KMS-11 (cell line): ENCODE results near the gene PPP1R12B.

Experiments
- H2AFZ ChIP-seq: fragments of 200-600 bp; sonication (generic); 2 replicates; pipeline ENCODE4 v1.6.1; 2016; ENCODE audit warnings: antibody characterized with exemption, mixed run types, low read depth
- H3K27ac ChIP-seq: fragments of 200-600 bp; sonication (generic); 2 replicates; pipeline ENCODE4 v1.6.1; 2016; ENCODE audit warnings: mild to moderate bottlenecking, mixed run types
- H3K27me3 ChIP-seq: fragments of 200-600 bp; sonication (generic); 2 replicates; pipeline ENCODE4 v1.6.1; 2017; ENCODE audit warnings: mild to moderate bottlenecking, low read depth, mixed run types, moderate library complexity; ENCODE audit not compliant: insufficient read depth
- H3K36me3 ChIP-seq: fragments of 200-600 bp; sonication (generic); 2 replicates; pipeline ENCODE4 v1.6.1; 2017; ENCODE audit warnings: mild to moderate bottlenecking, mixed run types; ENCODE audit not compliant: insufficient read depth
- H3K4me1 ChIP-seq: fragments of 200-600 bp; sonication (generic); 2 replicates; pipeline ENCODE4 v1.6.1; 2016; ENCODE audit warnings: mild to moderate bottlenecking, low read depth, mixed run types; ENCODE audit not compliant: poor library complexity, severe bottlenecking
- H3K4me2 ChIP-seq: fragments of 200-600 bp; sonication (generic); 2 replicates; pipeline ENCODE4 v1.7.0; 2016; ENCODE audit warnings: mild to moderate bottlenecking, mixed run types
- H3K4me3 ChIP-seq: fragments of 200-600 bp; sonication (generic); IDR thresholded peaks from 2 replicates; pipeline ENCODE4 v1.6.1; 2017; ENCODE audit warnings: low read depth, low read length, mixed read lengths; ENCODE audit not compliant: insufficient read depth
- H3K79me2 ChIP-seq: fragments of 200-600 bp; sonication (generic); 2 replicates; pipeline ENCODE4 v1.6.1; 2016; ENCODE audit warnings: low read depth, mixed run types; ENCODE audit not compliant: insufficient read depth
- H3K9ac ChIP-seq: fragments of 200-600 bp; sonication (generic); 2 replicates; pipeline ENCODE4 v1.6.1; 2016; ENCODE audit warnings: mild to moderate bottlenecking, mixed run types
- H4K20me1 ChIP-seq: fragments of 200-600 bp; sonication (generic); 2 replicates; pipeline ENCODE4 v1.6.1; 2016; ENCODE audit warnings: mild to moderate bottlenecking, mixed run types; ENCODE audit not compliant: insufficient read depth
- CTCF ChIP-seq: fragments of 200-600 bp; sonication (generic); conservative IDR thresholded peaks from 2 replicates; pipeline ENCODE4 v1.6.1; 2017; ENCODE audit warnings: low read depth, mild to moderate bottlenecking, antibody characterized with exemption, low read length, moderate library complexity, mixed read lengths

Gene PPP1R12B

GRCh38 chr1:202590126-202590525 is 241.6 kb downstream of the PPP1R12B start:
- Histone ChIP-seq H3K4me2 (no peak overlapping the region), H4K20me1 (no peaks in the 10 kb centered on the region), H3K79me2 (no peaks in the 10 kb centered on the region), H3K27ac (no peak overlapping the region), H2AFZ (no peak overlapping the region), H3K4me1 (no peaks in the 10 kb centered on the region), H3K36me3 (no peaks in the 10 kb centered on the region), H3K4me3 (no peak overlapping the region), H3K9ac (no peak overlapping the region), H3K27me3 (no peaks in the 10 kb centered on the region)
- TF ChIP-seq CTCF, result no peak

GRCh38 chr1:202590975-202591411 is 242.5 kb downstream of the PPP1R12B start:
- no peak overlapping the region for H3K27ac ChIP-seq
- no peak for TF ChIP-seq CTCF
- H3K27me3 ChIP-seq, result no peaks in the 10 kb centered on the region
- H2AFZ ChIP-seq, result no peak overlapping the region
- H3K9ac ChIP-seq, result no peak overlapping the region
- no peaks in the 10 kb centered on the region for H3K79me2 ChIP-seq
- no peak overlapping the region for H3K4me2 ChIP-seq
- H3K4me3 ChIP-seq, result no peak overlapping the region
- H4K20me1 ChIP-seq, result no peaks in the 10 kb centered on the region
- no peaks in the 10 kb centered on the region for H3K4me1 ChIP-seq
- no peaks in the 10 kb centered on the region for H3K36me3 ChIP-seq

DNA sequence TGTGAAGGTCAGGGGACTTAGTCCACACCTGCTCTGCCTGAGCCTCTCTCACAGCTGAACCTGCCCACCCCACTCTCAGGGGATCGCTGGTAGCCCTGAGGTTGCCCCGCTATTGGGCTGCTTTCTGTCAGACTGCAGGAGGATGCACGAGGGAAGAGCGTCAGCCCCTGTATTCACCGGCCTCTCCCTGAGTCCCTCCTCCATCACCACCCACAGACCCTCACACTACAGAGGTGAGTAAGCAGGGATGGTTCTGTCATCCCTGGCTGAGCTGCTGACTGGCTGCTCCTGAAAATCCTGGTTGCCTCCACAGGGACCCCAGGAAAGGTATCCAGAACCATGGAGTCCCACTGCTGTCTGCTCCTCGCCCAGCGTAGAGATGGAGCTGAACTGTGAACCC is 243.0 kb downstream of the PPP1R12B start:
- Histone ChIP-seq H3K4me2 (no peak overlapping the region), H3K27ac (no peak overlapping the region), H3K79me2 (no peaks in the 10 kb centered on the region), H3K27me3 (no peaks in the 10 kb centered on the region), H2AFZ (no peak overlapping the region), H4K20me1 (no peaks in the 10 kb centered on the region), H3K4me3 (no peak overlapping the region), H3K36me3 (no peaks in the 10 kb centered on the region), H3K4me1 (no peaks in the 10 kb centered on the region), H3K9ac (no peak overlapping the region)
- TF ChIP-seq CTCF, result no peak

DNA sequence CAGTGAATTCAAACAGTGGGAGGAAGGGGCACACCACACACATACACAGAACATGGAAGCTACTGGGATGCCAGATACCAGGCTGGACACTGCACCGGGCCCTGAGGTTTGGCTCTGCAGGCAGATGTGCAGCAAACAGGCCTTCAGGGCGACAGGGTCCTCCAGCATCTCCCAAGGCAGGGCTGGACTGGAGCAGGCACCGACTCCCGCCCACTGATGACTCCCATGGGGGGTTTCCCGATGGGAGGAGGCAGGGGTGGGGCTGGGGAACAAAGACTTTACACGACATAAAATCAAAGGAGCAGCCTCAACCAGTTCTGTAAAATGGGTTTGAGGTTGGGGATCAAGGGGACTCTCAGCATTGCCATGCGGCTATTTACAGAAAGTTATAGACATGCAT is 243.6 kb downstream of the PPP1R12B start:
- no peaks in the 10 kb centered on the region for H3K36me3 ChIP-seq
- H4K20me1 ChIP-seq, result no peaks in the 10 kb centered on the region
- H3K79me2 ChIP-seq, result no peaks in the 10 kb centered on the region
- H3K4me2 ChIP-seq, result no peak overlapping the region
- H3K27ac ChIP-seq, result no peak overlapping the region
- H3K4me1 ChIP-seq, result no peaks in the 10 kb centered on the region
- H2AFZ ChIP-seq, result no peak overlapping the region
- TF ChIP-seq CTCF, result no peak
- H3K9ac ChIP-seq, result no peak overlapping the region
- H3K27me3 ChIP-seq, result no peaks in the 10 kb centered on the region
- no peak overlapping the region for H3K4me3 ChIP-seq
